Endothelial cell of umbilical vein (primary cell): Measurements from ENCODE around the gene LRRK1. TPM values are rescaled to one million over a fixed set of nuclear protein-coding genes. Genes with fewer than 3 reads are reported as not detected.

ENCODE experiments used
- BruUV-seq: library from RNA; stranded (reverse); fragments of 400-500 nt; replicated peaks from 2 replicates; lab custom pipeline; 2021; lab: Mats Ljungman, UMichigan
- CTCF ChIA-PET: fragments of 300-600, 350-600 bp; sonication (Branson Sonifier 250); formaldehyde crosslinking; loops from one replicate; lab custom pipeline; 2021; ENCODE audit warnings: antibody characterized with exemption, inconsistent platforms; lab: Charles Lee
- POLR2A ChIA-PET: fragments of 300-600, 350-600 bp; sonication (Branson Sonifier 250); formaldehyde crosslinking; loops from one replicate; lab custom pipeline; 2021; ENCODE audit warnings: antibody characterized with exemption, inconsistent platforms; lab: Charles Lee
- DNase-seq: peaks from one replicate; pipeline ENCODE4 v3.0.0-alpha.2; 2011; ENCODE audit warnings: low read depth, low spot score
- FAIRE-seq: peaks from 2 replicates; lab custom pipeline; 2011; peaks lifted over from hg19 to GRCh38; lab: Jason Lieb, UNC
- H2AFZ ChIP-seq: 2 replicates; pipeline ENCODE4 v1.6.0; 2012; ENCODE audit warnings: low read depth, low read length, control low read depth, inconsistent platforms
- H3K27ac ChIP-seq: 2 replicates; pipeline ENCODE4 v1.5.1; 2011; ENCODE audit warnings: low read depth, mild to moderate bottlenecking, control low read depth, low read length, moderate library complexity; ENCODE audit not compliant: insufficient read depth
- H3K27me3 ChIP-seq, 2 experiments: 2 replicates each; pipeline versions ENCODE4 v1.6.0 to v1.6.1; 2011; ENCODE audit warnings: low read length in 2 of 2, mixed read lengths in 1 of 2; ENCODE audit not compliant: control insufficient read depth in 2 of 2, insufficient read depth in 2 of 2
- H3K36me3 ChIP-seq, 2 experiments: 2 replicates in 1 of 2; 3 replicates in 1 of 2; pipeline ENCODE4 v1.5.1; 2011; ENCODE audit warnings: low read length in 2 of 2, mild to moderate bottlenecking in 1 of 2, moderate library complexity in 1 of 2; ENCODE audit not compliant: control insufficient read depth in 2 of 2, insufficient read depth in 2 of 2; ENCODE audit errors: extremely low read depth in 1 of 2
- H3K4me1 ChIP-seq: 3 replicates; pipeline ENCODE4 v1.5.1; 2011; ENCODE audit warnings: mild to moderate bottlenecking, low read length; ENCODE audit not compliant: control insufficient read depth, insufficient read depth; ENCODE audit errors: extremely low read depth
- H3K4me2 ChIP-seq: 2 replicates; pipeline ENCODE4 v1.6.1; 2011; ENCODE audit warnings: low read length, control low read depth, mixed read lengths; ENCODE audit not compliant: insufficient read depth
- H3K4me3 ChIP-seq, 3 experiments: fragments of 200-600 bp in 1 of 3; sonication (generic), shearing (Covaris generic) in 1 of 3; replicated peaks in 1 of 3; 2 replicates each; pipeline ENCODE4 v1.5.1; 2011 to 2016; ENCODE audit warnings: control low read depth in 3 of 3, low read length in 3 of 3, mild to moderate bottlenecking in 2 of 3, inconsistent platforms in 1 of 3, low read depth in 1 of 3, moderate library complexity in 1 of 3; ENCODE audit not compliant: insufficient read depth in 1 of 3
- H3K79me2 ChIP-seq: 2 replicates; pipeline ENCODE4 v1.6.0; 2012; ENCODE audit warnings: low read length, inconsistent platforms; ENCODE audit not compliant: control insufficient read depth, insufficient read depth
- H3K9ac ChIP-seq: replicated peaks from 2 replicates; pipeline ENCODE3; 2011; ENCODE audit warnings: low read length, control low read depth; ENCODE audit not compliant: insufficient read depth; ENCODE audit errors: extremely low read depth
- H3K9me1 ChIP-seq: replicated peaks from 3 replicates; pipeline ENCODE4 v1.6.0; 2011; ENCODE audit warnings: mild to moderate bottlenecking, low read length; ENCODE audit not compliant: control insufficient read depth, insufficient read depth; ENCODE audit errors: extremely low read depth
- H3K9me3 ChIP-seq: replicated peaks from 2 replicates; pipeline ENCODE4 v1.5.1; 2012; ENCODE audit warnings: low read length, inconsistent platforms; ENCODE audit not compliant: control insufficient read depth, insufficient read depth
- H4K20me1 ChIP-seq: replicated peaks from 2 replicates; pipeline ENCODE3; 2011; ENCODE audit warnings: mild to moderate bottlenecking, low read length; ENCODE audit not compliant: control insufficient read depth, insufficient read depth; ENCODE audit errors: extremely low read depth
- CTCF ChIP-seq, 2 donors: IDR thresholded peaks; 1 replicate in 1 of 2; 2 replicates in 1 of 2; pipeline ENCODE4 v1.5.1; 2011; ENCODE audit warnings: low read length in 2 of 2, mild to moderate bottlenecking in 2 of 2, moderate library complexity in 2 of 2, control low read depth in 1 of 2, inconsistent platforms in 1 of 2, low read depth in 1 of 2; ENCODE audit not compliant: insufficient read depth in 1 of 2; ENCODE audit errors: extremely low read depth in 1 of 2
- EZH2 ChIP-seq: IDR thresholded peaks from 2 replicates; pipeline ENCODE4 v1.6.1; 2012; ENCODE audit warnings: borderline replicate concordance, low read depth, mild to moderate bottlenecking, moderate library complexity, low read length, inconsistent platforms; ENCODE audit not compliant: severe bottlenecking
- FOS ChIP-seq: IDR thresholded peaks from 2 replicates; pipeline ENCODE4 v1.6.1; 2011; ENCODE audit warnings: mild to moderate bottlenecking, low read length, moderate library complexity, borderline replicate concordance; ENCODE audit not compliant: insufficient read depth
- GATA2 ChIP-seq: IDR thresholded peaks from 2 replicates; pipeline ENCODE4 v1.7.0; 2011; ENCODE audit warnings: low read depth, mild to moderate bottlenecking, moderate library complexity, mixed read lengths, low read length; ENCODE audit not compliant: insufficient read length, insufficient read depth
- JUN ChIP-seq: IDR thresholded peaks from 2 replicates; pipeline ENCODE4 v1.6.1; 2011; ENCODE audit warnings: borderline replicate concordance, low read depth; ENCODE audit not compliant: insufficient read length, insufficient read depth
- MAX ChIP-seq: IDR thresholded peaks from 2 replicates; pipeline ENCODE4 v1.6.1; 2011; ENCODE audit not compliant: insufficient read depth, insufficient read length
- MYC ChIP-seq: IDR thresholded peaks from one replicate; pipeline ENCODE4 v1.6.1; 2011; ENCODE audit warnings: mild to moderate bottlenecking, low read depth, low read length
- POLR2A ChIP-seq: IDR thresholded peaks from 2 replicates; pipeline ENCODE4 v1.6.1; 2012; ENCODE audit warnings: low read depth, mild to moderate bottlenecking, control low read depth, low read length
- POLR2AphosphoS5 ChIP-seq: IDR thresholded peaks from 2 replicates; pipeline ENCODE4 v1.6.1; 2012; ENCODE audit warnings: low read depth, mild to moderate bottlenecking, control low read depth, low read length, moderate library complexity; ENCODE audit not compliant: insufficient read depth
- dilution Hi-C: fragments of 300-500 bp; cut with MboI; formaldehyde crosslinking; loops from one replicate; pipeline ENCODE4 v1.15.0; 2019; ENCODE audit warnings: low sequenced_read_pairs; ENCODE audit not compliant: extremely low pct_ligation_motif_present
- intact Hi-C: fragments of 100-400 bp; cut with micrococcal nuclease; formaldehyde crosslinking; loops from one replicate; pipeline ENCODE4 v1.10.0; 2022
- polyA plus RNA-seq, 4 experiments: library from polyadenylated mRNA; depleted of rRNA in 3 of 4; stranded (reverse) in 3 of 4; unstranded in 1 of 4; fragments of >200 nt; gene quantifications; 2 replicates each; pipeline versions ENCODE4 v1.2.1 to v1.2.3, GENCODE V29; 2011 to 2012; ENCODE audit warnings: missing spikeins in 1 of 4
- total RNA-seq: library from RNA; stranded (reverse); gene quantifications from 2 replicates; pipeline ENCODE4 v1.2.3, GENCODE V29; 2021

Gene LRRK1
- total and polyA plus RNA-seq, 2 donors (not counting 3 experiments of a cell fraction or from before 2014, with no cell fraction given): 11.0 to 22.1 TPM

- H3K36me3 ChIP-seq: peaks cover 0 to 3% of the 10 kb centered on the region in 2 experiments
- H3K4me2 ChIP-seq: no peak overlapping the region
- H4K20me1 ChIP-seq: no peaks in the 10 kb centered on the region
- no TSS peak for BruUV-seq
- TF ChIP-seq JUN: no peak
- TF ChIP-seq EZH2: no peak
- no peak for TF ChIP-seq POLR2A
- no peak for TF ChIP-seq MYC
- no peak for TF ChIP-seq FOS
- TF ChIP-seq POLR2AphosphoS5: no peak
- TF ChIP-seq MAX: no peak
- no peak for TF ChIP-seq CTCF (IDR thresholded peaks at IDR 0.05; ENCODE audit: extremely low read depth in 1 of 2, insufficient read depth in 1 of 2, low read depth in 1 of 2, low read length in 2 of 2)
- no peak for TF ChIP-seq GATA2
- dilution Hi-C loops (no loop called here), intact Hi-C loops (no loop called here)
- FAIRE-seq (no peak), DNase-seq (no peak)
- H3K9me1 ChIP-seq: no peaks in the 10 kb centered on the region
- CTCF ChIA-PET: interaction anchor here (1.0 to 3.6 kb wide), 4 partner anchors 26 to 130 kb away, joined by 3 to 34 read pairs (median 4); partner anchors contain the start of gene LRRK1
- H3K27ac ChIP-seq: no peak overlapping the region
- no peaks in the 10 kb centered on the region for H3K9me3 ChIP-seq
- no peak overlapping the region for H3K4me3 ChIP-seq
- H3K79me2 ChIP-seq: no peaks in the 10 kb centered on the region
- H3K4me1 ChIP-seq: peaks cover 6% of the 10 kb centered on the region
- H2AFZ ChIP-seq: no peak overlapping the region
- POLR2A ChIA-PET: no interaction called here
- no peaks in the 10 kb centered on the region for H3K27me3 ChIP-seq
- no peak overlapping the region for H3K9ac ChIP-seq
Measured at GRCh38 chr15:101003081-101003480, 83.9 kb downstream of the LRRK1 start.
